IPS-20b (cell line): Measurements from ENCODE around the gene TAF1A.

Experiments used
- H3K27ac ChIP-seq: one replicate; pipeline ENCODE4 v1.5.1; 2013; ENCODE audit warnings: low read length
- H3K27me3 ChIP-seq: 2 replicates; pipeline ENCODE4 v1.6.1; 2013; ENCODE audit warnings: mild to moderate bottlenecking, low read length, inconsistent platforms; ENCODE audit not compliant: insufficient read depth
- H3K36me3 ChIP-seq: 2 replicates; pipeline ENCODE4 v1.6.1; 2013; ENCODE audit warnings: low read depth, mild to moderate bottlenecking, inconsistent platforms, low read length, moderate library complexity; ENCODE audit not compliant: insufficient read depth
- H3K4me1 ChIP-seq: 2 replicates; pipeline ENCODE4 v1.6.1; 2013; ENCODE audit warnings: mild to moderate bottlenecking, control low read depth, inconsistent platforms, low read length, moderate library complexity; ENCODE audit not compliant: insufficient read depth
- H3K4me3 ChIP-seq: 2 replicates; pipeline ENCODE4 v1.5.1; 2013; ENCODE audit warnings: mild to moderate bottlenecking, low read length, inconsistent platforms
- H3K9ac ChIP-seq: 2 replicates; pipeline ENCODE4 v1.6.1; 2013; ENCODE audit warnings: low read depth, mild to moderate bottlenecking, inconsistent platforms, low read length, moderate library complexity
- H3K9me3 ChIP-seq: 2 replicates; pipeline ENCODE4 v1.6.1; 2013; ENCODE audit warnings: mild to moderate bottlenecking, low read depth, low read length, inconsistent platforms; ENCODE audit not compliant: insufficient read depth

Gene TAF1A

DNA sequence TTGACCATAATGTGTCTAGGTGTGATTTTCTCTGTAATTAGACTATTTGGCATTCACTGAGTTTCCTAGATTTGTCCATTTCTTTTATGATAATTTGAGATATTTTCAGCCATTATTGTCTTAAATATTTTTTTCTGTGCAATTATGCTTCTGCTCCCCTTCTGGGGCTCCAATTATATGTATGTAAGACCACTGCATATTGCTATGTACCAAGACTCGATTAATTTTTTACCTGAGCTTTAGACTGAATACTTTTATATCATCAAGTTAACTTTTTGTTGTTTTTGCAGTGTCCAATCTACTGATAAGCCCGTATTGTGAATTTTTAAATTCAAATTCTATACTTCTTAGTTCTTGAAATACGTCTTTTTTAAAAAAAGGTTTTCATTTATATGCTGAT, 5.1 kb upstream of the TAF1A start:
- H3K4me1 ChIP-seq = no peaks in the 10 kb centered on the region
- H3K9me3 ChIP-seq = no peaks in the 10 kb centered on the region
- H3K27ac ChIP-seq = no peak overlapping the region
- no peak overlapping the region for H3K4me3 ChIP-seq
- no peak overlapping the region for H3K9ac ChIP-seq
- no peaks in the 10 kb centered on the region for H3K36me3 ChIP-seq
- peaks cover 6% of the 10 kb centered on the region for H3K27me3 ChIP-seq

DNA sequence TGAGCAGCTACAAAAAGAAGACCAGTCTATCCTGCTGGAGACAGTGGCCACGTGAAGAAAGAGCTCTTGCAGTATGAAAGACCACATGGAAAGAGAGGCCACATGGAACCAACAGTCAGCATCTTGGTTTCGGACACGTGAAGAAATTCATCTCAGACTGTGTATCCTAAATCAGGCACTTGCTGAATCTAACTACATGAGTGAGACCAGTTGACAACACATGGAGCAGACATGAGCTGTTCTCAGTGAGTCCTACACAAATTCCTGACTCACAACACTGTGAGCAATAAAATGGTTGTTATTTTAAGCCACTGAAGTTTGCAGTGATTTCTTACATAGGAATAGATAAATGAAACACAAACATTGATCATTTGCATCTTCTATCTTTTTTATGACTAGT, 2.4 kb upstream of the TAF1A start:
- peaks cover 12% of the 10 kb centered on the region for H3K36me3 ChIP-seq
- H3K4me3 ChIP-seq = no peak overlapping the region
- no peaks in the 10 kb centered on the region; the same call in 1 of the 2 replicates for H3K4me1 ChIP-seq
- H3K27ac ChIP-seq = no peak overlapping the region
- no peak overlapping the region for H3K9ac ChIP-seq
- no peaks in the 10 kb centered on the region; the same call in 1 of the 2 replicates for H3K27me3 ChIP-seq
- H3K9me3 ChIP-seq = no peaks in the 10 kb centered on the region

DNA sequence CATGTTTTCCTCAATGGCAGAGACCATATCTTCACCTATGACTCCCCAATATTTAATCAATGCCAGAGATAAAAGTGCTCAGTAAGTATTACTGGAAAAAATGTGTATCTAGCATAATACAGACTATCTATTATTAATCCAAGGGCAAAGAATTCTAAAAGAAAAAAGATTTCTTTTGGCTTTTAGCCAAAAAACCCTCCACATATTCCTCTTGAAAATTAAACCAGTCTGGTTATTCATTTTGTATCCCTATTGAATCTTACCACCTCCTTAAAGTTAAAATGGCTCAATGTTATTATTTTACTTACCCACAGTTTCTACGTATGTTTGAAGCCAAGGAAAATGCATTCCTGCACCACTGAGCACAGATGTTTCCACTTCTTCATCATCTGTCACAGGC, 1.6 kb downstream of the TAF1A start:
- Histone ChIP-seq H3K4me3 (peak overlapping the region; percentile 94), H3K9ac (no peak overlapping the region), H3K36me3 (peaks cover 43% of the 10 kb centered on the region), H3K27ac (no peak overlapping the region), H3K4me1 (no peaks in the 10 kb centered on the region; the same call in 1 of the 2 replicates), H3K27me3 (no peaks in the 10 kb centered on the region; the same call in 1 of the 2 replicates), H3K9me3 (no peaks in the 10 kb centered on the region)

DNA sequence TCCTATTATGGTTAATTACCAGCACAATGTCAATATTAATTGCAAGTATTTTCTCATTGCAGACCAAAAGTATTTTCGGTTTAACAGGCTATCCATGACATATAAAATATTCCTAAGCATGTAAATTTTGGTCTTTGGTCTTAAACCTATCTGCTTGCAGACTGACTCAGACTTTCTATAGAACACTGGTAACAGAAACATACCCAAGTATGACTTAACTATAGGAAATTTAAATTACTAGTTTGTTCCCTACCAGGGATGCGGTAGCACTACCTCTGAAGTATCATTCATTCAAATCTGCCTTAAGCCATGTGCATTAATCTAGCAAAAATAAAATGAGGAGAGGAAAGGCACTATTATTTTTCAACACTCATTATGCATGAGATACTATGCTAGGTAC, 2.9 kb downstream of the TAF1A start:
- Histone ChIP-seq H3K36me3 (peaks cover 56% of the 10 kb centered on the region), H3K27ac (no peak overlapping the region), H3K9me3 (no peaks in the 10 kb centered on the region), H3K4me3 (no peak overlapping the region), H3K9ac (no peak overlapping the region), H3K27me3 (no peaks in the 10 kb centered on the region; the same call in 1 of the 2 replicates), H3K4me1 (no peaks in the 10 kb centered on the region; the same call in 1 of the 2 replicates)

DNA sequence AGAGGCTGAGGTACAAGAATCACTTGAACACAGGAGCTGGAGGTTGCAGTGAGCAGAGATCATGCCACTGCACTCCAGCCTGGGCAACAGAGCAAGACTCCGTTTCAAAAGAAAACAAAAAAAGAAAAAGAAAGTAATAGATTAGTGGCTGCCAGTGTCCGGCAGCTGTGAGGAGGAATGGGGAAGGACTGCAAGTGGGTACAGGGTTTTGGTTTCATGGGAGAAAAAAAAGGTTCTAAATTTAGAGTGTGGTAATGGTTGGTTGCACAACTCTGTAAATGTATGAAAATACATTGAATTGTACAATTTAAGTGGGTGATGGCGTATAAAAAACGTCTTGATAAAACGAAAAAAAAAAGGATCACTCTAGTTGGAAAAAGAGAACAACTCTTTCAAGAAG, 6.7 kb downstream of the TAF1A start:
- Histone ChIP-seq H3K4me1 (no peaks in the 10 kb centered on the region), H3K9ac (no peak overlapping the region), H3K27me3 (no peaks in the 10 kb centered on the region), H3K9me3 (no peaks in the 10 kb centered on the region), H3K36me3 (peaks cover 70% of the 10 kb centered on the region), H3K4me3 (no peak overlapping the region), H3K27ac (no peak overlapping the region)

DNA sequence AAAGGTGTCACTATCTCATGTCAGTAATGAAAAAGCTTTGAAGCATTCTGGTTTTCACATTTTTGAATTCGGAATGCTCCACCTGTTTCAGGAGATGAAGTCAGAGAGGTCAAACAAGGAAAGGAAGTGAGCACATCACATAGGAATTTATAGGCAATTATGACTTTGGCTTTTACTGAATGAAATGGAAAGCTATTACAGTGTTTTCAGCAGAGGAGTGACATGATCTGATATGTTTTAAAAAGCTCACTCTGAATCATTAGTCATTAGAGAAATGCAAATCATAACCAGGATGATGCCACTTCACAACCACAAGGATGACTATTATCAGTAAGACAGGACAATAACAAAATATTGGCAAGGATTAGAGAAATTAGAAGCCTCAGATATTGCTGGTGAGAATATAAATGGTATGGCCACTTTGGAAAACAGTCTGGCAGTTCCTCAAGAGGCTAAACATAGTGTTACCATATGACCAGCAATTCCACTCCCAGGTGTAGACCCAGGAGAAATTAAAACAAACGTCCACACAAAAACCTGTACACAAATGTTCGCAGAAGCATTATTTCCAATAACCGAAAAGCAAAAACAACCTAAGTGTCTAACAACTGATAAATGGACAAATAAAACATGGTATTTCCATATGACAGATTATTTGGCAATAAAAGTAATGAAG, 7.5 kb downstream of the TAF1A start:
- Histone ChIP-seq H3K4me3 (no peak overlapping the region), H3K4me1 (no peaks in the 10 kb centered on the region), H3K9ac (no peak overlapping the region), H3K27ac (no peak overlapping the region), H3K27me3 (no peaks in the 10 kb centered on the region), H3K36me3 (peaks cover 70% of the 10 kb centered on the region), H3K9me3 (no peaks in the 10 kb centered on the region)

DNA sequence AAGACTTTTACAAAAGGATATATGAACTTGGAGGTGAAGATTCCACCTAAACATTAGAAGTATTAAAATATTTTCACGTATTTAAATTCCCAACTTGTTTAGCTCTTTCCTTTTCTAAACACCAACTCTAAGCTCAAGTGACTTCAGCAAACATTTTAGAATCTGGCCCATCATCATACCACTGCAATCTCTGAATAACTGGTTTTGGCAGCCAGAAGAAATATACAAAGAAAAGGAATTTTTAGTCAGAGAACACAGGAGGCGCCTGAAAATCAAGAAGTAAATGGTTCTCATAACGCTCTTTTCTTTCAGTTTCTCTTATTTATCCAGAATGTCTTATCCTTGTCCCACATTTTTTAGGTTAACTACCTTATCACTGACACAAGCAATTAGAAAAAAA, 10.4 kb downstream of the TAF1A start:
- peaks cover 77% of the 10 kb centered on the region for H3K36me3 ChIP-seq
- no peaks in the 10 kb centered on the region for H3K4me1 ChIP-seq
- H3K27ac ChIP-seq = no peak overlapping the region
- H3K4me3 ChIP-seq = no peak overlapping the region
- no peaks in the 10 kb centered on the region for H3K27me3 ChIP-seq
- no peak overlapping the region for H3K9ac ChIP-seq
- H3K9me3 ChIP-seq = no peaks in the 10 kb centered on the region

DNA sequence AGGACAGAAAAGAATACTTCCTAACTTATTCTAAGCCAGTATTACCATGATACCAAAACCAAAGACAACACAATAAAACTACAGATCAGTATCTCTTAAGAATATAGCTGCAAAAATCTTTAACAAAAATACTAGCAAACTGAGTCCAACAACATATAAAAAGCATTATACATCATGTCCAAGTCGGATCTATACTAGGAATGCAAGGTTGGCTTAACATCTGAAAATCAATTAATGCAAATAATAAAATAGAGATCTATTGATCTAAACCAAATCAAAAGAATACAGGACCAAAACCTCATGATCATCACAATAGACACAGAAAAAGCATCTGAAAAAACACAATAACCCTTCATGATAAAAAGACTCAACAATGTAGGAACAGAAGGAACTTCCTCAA, 18.9 kb downstream of the TAF1A start:
- H3K4me1 ChIP-seq = no peaks in the 10 kb centered on the region
- peaks cover 78% of the 10 kb centered on the region for H3K36me3 ChIP-seq
- H3K27ac ChIP-seq = no peak overlapping the region
- H3K4me3 ChIP-seq = no peak overlapping the region
- H3K9me3 ChIP-seq = no peaks in the 10 kb centered on the region
- H3K27me3 ChIP-seq = no peaks in the 10 kb centered on the region
- H3K9ac ChIP-seq = no peak overlapping the region

DNA sequence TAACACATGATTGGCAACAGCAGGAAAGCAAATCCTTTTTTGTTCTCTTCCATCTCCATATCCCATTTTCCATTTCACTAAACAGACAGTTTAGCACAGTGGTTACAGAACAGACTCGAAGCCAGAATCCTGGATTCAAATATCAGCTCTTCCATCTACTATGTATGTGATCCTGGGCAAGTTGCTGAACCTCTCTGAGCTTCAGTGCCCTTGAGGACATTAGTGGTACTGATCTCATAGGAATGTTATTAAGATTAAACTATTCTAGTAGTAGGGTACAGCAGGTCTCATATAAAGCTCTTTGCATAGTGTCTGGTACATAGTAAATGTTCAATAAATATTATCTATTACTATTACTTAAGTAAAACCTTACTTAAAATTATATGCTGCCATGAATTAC, 28.1 kb downstream of the TAF1A start:
- H3K4me1 ChIP-seq = no peaks in the 10 kb centered on the region
- H3K36me3 ChIP-seq = peaks cover 68% of the 10 kb centered on the region
- no peaks in the 10 kb centered on the region for H3K9me3 ChIP-seq
- no peak overlapping the region for H3K4me3 ChIP-seq
- no peak overlapping the region for H3K9ac ChIP-seq
- H3K27me3 ChIP-seq = no peaks in the 10 kb centered on the region
- H3K27ac ChIP-seq = no peak overlapping the region

DNA sequence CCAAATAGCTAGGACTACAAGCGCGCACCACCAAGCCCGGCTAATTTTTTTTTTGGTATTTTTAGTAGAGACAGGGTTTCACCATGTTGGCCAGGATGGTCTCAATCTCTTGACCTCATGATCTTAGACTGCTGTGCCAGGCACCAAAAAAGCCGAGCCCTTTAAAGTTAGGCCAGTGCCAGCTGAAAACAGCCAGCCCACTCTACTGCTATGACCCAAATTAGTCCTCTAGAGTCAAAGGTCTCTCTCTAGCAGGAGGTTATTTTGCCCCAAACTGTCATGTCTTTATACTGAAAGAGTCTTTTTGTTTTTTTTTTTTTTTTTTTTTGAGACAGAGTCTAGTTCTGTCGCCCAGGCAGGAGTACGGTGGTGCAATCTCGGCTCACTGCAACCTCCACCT, 32.2 kb downstream of the TAF1A start:
- H3K36me3 ChIP-seq = peaks cover 65% of the 10 kb centered on the region
- H3K9ac ChIP-seq = no peak overlapping the region
- no peak overlapping the region for H3K4me3 ChIP-seq
- H3K27me3 ChIP-seq = no peaks in the 10 kb centered on the region
- no peaks in the 10 kb centered on the region for H3K9me3 ChIP-seq
- no peak overlapping the region for H3K27ac ChIP-seq
- no peaks in the 10 kb centered on the region for H3K4me1 ChIP-seq

DNA sequence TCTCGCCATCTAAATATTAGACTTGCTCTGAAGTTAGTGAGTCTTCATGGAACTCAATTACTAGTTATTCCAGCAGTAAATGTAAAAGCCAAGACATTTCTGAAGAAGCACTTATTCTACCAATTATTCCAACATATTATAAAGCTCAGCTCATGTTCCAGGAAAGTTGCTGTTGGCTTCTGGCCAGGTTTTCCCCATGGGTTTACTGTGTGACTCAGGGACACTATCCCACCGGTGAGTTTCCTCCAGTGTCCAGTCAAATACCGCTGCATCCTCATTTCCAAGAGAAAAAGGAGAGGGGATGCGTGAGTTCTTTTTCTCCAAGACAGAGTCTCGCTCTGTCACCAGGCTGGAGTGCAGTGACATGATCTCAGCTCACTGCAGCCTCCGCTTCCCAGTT, 32.6 kb downstream of the TAF1A start:
- Histone ChIP-seq H3K9me3 (no peaks in the 10 kb centered on the region), H3K36me3 (peaks cover 61% of the 10 kb centered on the region), H3K9ac (no peak overlapping the region), H3K4me1 (no peaks in the 10 kb centered on the region), H3K4me3 (no peak overlapping the region), H3K27me3 (no peaks in the 10 kb centered on the region), H3K27ac (no peak overlapping the region)

DNA sequence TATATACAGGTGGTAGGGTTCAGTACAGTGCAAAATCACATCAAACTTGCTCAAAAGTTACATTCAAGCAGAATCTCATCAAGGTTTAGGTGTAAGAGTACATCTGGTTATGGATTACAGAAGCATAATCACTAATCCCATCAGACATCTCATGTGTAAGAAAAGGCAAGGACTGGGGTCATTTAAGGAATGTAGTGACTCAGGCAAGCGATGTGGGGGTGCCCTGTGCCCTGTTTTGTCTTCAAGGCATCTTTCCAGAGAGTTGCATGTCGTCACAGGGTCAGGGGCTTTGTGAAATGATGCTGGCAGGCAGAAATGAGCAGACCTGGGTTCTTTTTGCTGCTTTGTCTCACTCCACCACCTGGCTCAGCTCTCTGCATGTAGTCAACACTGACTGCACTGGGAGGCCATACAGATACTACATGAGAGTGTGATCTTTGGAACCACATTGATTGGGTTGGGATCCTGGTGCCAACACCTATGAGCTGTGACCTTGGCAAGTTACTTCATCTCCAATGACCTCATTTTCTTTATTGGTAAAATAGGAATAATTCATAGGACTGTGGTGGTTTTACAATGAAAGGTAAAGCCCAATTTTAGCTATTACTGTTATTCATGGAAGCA, 33.6 kb downstream of the TAF1A start:
- Histone ChIP-seq H3K9ac (no peak overlapping the region), H3K27me3 (no peaks in the 10 kb centered on the region), H3K4me3 (no peak overlapping the region), H3K9me3 (no peaks in the 10 kb centered on the region), H3K36me3 (peaks cover 53% of the 10 kb centered on the region), H3K27ac (no peak overlapping the region), H3K4me1 (no peaks in the 10 kb centered on the region)
